HEK293 (cell line): ENCODE data around the gene RCL1.

Experiments
- CTCF ChIA-PET: fragments of 350-600 bp; formaldehyde crosslinking; extraction: SDS; loops from one replicate; lab custom pipeline; 2021; ENCODE audit warnings: antibody characterized with exemption; lab: Yijun Ruan, JAX
- POLR2A ChIA-PET: fragments of 300-600 bp; formaldehyde crosslinking; extraction: SDS; loops from one replicate; lab custom pipeline; 2020; ENCODE audit warnings: antibody characterized with exemption, inconsistent platforms; lab: Yijun Ruan, JAX
- H3K27ac ChIP-seq: fragments of 200-500 bp; sonication (Bioruptor generic); 2 replicates; pipeline ENCODE4 v1.5.1; 2014; ENCODE audit warnings: low read depth, low read length, control low read depth, inconsistent platforms; ENCODE audit errors: extremely low read depth
- H3K36me3 ChIP-seq, 2 experiments: fragments of 200-500 bp in 1 of 2; sonication (Bioruptor generic) in 1 of 2; 1 replicate in 1 of 2; 2 replicates in 1 of 2; pipeline ENCODE4 v1.5.1; 2014 to 2017; ENCODE audit warnings: inconsistent platforms in 2 of 2, low read length in 2 of 2; ENCODE audit not compliant: control insufficient read depth in 2 of 2, insufficient read depth in 1 of 2
- H3K4me1 ChIP-seq: fragments of 200-500 bp; sonication (Bioruptor generic); 2 replicates; pipeline ENCODE4 v1.5.1; 2014; ENCODE audit warnings: mild to moderate bottlenecking, low read length, inconsistent platforms; ENCODE audit not compliant: control insufficient read depth, insufficient read depth
- H3K4me3 ChIP-seq: 2 replicates; pipeline ENCODE4 v1.5.1; 2011; ENCODE audit warnings: low read depth, mild to moderate bottlenecking, control low read depth, low read length, moderate library complexity
- H3K9me3 ChIP-seq: fragments of 200-500 bp; sonication (Bioruptor generic); 2 replicates; pipeline ENCODE4 v1.5.1; 2014; ENCODE audit warnings: low read depth, low read length, inconsistent platforms; ENCODE audit not compliant: control insufficient read depth, insufficient read depth
- FEZF1 ChIP-seq: fragments of 450-650 bp; formaldehyde crosslinking; IDR thresholded peaks from 2 replicates; pipeline ENCODE4 v1.5.1; 2016; ENCODE audit warnings: missing biosample characterization, missing genetic modification characterization
- IKZF3 ChIP-seq: fragments of 450-650 bp; IDR thresholded peaks from 2 replicates; pipeline ENCODE4 v1.5.0; 2018; ENCODE audit warnings: missing biosample characterization, mild to moderate bottlenecking, missing genetic modification characterization, moderate library complexity
- REST ChIP-seq: fragments of 450-650 bp; formaldehyde crosslinking; IDR thresholded peaks from 2 replicates; pipeline ENCODE4 v1.5.1; 2016; ENCODE audit warnings: missing biosample characterization, missing genetic modification characterization
- ZBTB10 ChIP-seq: fragments of 450-650 bp; formaldehyde crosslinking; IDR thresholded peaks from 2 replicates; pipeline ENCODE4 v1.5.1; 2016; ENCODE audit warnings: missing biosample characterization, missing genetic modification characterization
- ZBTB21 ChIP-seq: fragments of 450-650 bp; formaldehyde crosslinking; IDR thresholded peaks from 2 replicates; pipeline ENCODE4 v1.5.1; 2017; ENCODE audit warnings: missing biosample characterization, missing genetic modification characterization
- ZNF132 ChIP-seq: fragments of 450-650 bp; formaldehyde crosslinking; IDR thresholded peaks from 2 replicates; pipeline ENCODE4 v1.5.1; 2017; ENCODE audit warnings: missing biosample characterization, missing genetic modification characterization, borderline replicate concordance
- ZNF16 ChIP-seq: fragments of 450-650 bp; formaldehyde crosslinking; IDR thresholded peaks from 2 replicates; pipeline ENCODE4 v1.5.1; 2016; ENCODE audit warnings: low read depth, missing biosample characterization, missing genetic modification characterization
- ZNF248 ChIP-seq: fragments of 450-650 bp; formaldehyde crosslinking; IDR thresholded peaks from 2 replicates; pipeline ENCODE4 v1.5.1; 2017; ENCODE audit warnings: missing biosample characterization, missing genetic modification characterization
- ZNF37A ChIP-seq: fragments of 450-650 bp; IDR thresholded peaks from 2 replicates; pipeline ENCODE4 v1.5.1; 2018; ENCODE audit warnings: missing biosample characterization, missing genetic modification characterization
- ZNF513 ChIP-seq: fragments of 450-650 bp; IDR thresholded peaks from 2 replicates; pipeline ENCODE4 v1.5.1; 2018; ENCODE audit warnings: missing biosample characterization, missing genetic modification characterization
- ZNF555 ChIP-seq: fragments of 450-650 bp; formaldehyde crosslinking; conservative IDR thresholded peaks from 2 replicates; pipeline ENCODE4 v1.5.1; 2017; ENCODE audit warnings: missing biosample characterization, mild to moderate bottlenecking, missing genetic modification characterization, inconsistent platforms
- ZNF600 ChIP-seq: fragments of 450-650 bp; formaldehyde crosslinking; IDR thresholded peaks from 2 replicates; pipeline ENCODE4 v1.5.1; 2016; ENCODE audit warnings: missing biosample characterization, missing genetic modification characterization
- ZNF707 ChIP-seq: fragments of 450-650 bp; formaldehyde crosslinking; IDR thresholded peaks from 2 replicates; pipeline ENCODE4 v1.5.1; 2016; ENCODE audit warnings: missing biosample characterization, missing genetic modification characterization
- ZNF747 ChIP-seq: fragments of 450-650 bp; formaldehyde crosslinking; IDR thresholded peaks from 2 replicates; pipeline ENCODE4 v1.5.1; 2016; ENCODE audit warnings: missing biosample characterization, missing genetic modification characterization
- TF ChIP-seq, protein P1 (sequence below): fragments of 450-650 bp; formaldehyde crosslinking; IDR thresholded peaks from 2 replicates; pipeline ENCODE4 v1.5.1; 2016; ENCODE audit warnings: missing biosample characterization, missing genetic modification characterization, borderline replicate concordance
- TF ChIP-seq, protein P2 (sequence below): fragments of 450-650 bp; formaldehyde crosslinking; IDR thresholded peaks from 2 replicates; pipeline ENCODE4 v1.5.1; 2016; ENCODE audit warnings: missing biosample characterization, missing genetic modification characterization
- TF ChIP-seq, protein P3 (sequence below): fragments of 450-650 bp; formaldehyde crosslinking; IDR thresholded peaks from 2 replicates; pipeline ENCODE4 v1.5.1; 2017; ENCODE audit warnings: missing biosample characterization, missing genetic modification characterization

The RCL1 gene

GRCh38 chr9:4801156-4801555 is 8.4 kb downstream of the RCL1 start:
- ChIA-PET CTCF (no interaction called here), POLR2A (no interaction called here)
- TF ChIP-seq ZNF707 (tag by site-specific recombination) (no peak), ZNF555 (tag by site-specific recombination) (no peak), FEZF1 (no peak), ZNF132 (tag by site-specific recombination) (no peak), ZNF248 (tag by site-specific recombination) (no peak), ZNF513 (tag by site-specific recombination) (no peak), ZBTB21 (no peak), ZNF600 (no peak)
- TF ChIP-seq, protein P1, sequence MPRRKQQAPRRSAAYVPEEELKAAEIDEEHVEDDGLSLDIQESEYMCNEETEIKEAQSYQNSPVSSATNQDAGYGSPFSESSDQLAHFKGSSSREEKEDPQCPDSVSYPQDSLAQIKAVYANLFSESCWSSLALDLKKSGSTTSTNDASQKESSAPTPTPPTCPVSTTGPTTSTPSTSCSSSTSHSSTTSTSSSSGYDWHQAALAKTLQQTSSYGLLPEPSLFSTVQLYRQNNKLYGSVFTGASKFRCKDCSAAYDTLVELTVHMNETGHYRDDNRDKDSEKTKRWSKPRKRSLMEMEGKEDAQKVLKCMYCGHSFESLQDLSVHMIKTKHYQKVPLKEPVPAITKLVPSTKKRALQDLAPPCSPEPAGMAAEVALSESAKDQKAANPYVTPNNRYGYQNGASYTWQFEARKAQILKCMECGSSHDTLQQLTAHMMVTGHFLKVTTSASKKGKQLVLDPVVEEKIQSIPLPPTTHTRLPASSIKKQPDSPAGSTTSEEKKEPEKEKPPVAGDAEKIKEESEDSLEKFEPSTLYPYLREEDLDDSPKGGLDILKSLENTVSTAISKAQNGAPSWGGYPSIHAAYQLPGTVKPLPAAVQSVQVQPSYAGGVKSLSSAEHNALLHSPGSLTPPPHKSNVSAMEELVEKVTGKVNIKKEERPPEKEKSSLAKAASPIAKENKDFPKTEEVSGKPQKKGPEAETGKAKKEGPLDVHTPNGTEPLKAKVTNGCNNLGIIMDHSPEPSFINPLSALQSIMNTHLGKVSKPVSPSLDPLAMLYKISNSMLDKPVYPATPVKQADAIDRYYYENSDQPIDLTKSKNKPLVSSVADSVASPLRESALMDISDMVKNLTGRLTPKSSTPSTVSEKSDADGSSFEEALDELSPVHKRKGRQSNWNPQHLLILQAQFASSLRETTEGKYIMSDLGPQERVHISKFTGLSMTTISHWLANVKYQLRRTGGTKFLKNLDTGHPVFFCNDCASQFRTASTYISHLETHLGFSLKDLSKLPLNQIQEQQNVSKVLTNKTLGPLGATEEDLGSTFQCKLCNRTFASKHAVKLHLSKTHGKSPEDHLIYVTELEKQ (tag by site-specific recombination) = no peak
- Histone ChIP-seq H3K27ac (no peak overlapping the region), H3K36me3 (no peaks in the 10 kb centered on the region), H3K4me3 (no peak overlapping the region), H3K4me1 (no peaks in the 10 kb centered on the region), H3K9me3 (no peaks in the 10 kb centered on the region)

GRCh38 chr9:4803670-4804530 is 11.2 kb downstream of the RCL1 start:
- CTCF ChIA-PET = interaction anchor here (0.6 to 1.0 kb wide), 4 partner anchors 21 to 740 kb away, joined by 3 to 4 read pairs (median 4); no protein-coding TSS in a partner anchor
- TF ChIP-seq ZBTB10 (tag by site-specific recombination) (no peak), REST (tag by site-specific recombination) (no peak), ZNF16 (no peak), ZNF747 (tag by site-specific recombination) (no peak), ZNF555 (tag by site-specific recombination) (no peak), IKZF3 (tag by site-specific recombination) (no peak), ZNF37A (tag by site-specific recombination) (no peak)
- TF ChIP-seq, protein P2, sequence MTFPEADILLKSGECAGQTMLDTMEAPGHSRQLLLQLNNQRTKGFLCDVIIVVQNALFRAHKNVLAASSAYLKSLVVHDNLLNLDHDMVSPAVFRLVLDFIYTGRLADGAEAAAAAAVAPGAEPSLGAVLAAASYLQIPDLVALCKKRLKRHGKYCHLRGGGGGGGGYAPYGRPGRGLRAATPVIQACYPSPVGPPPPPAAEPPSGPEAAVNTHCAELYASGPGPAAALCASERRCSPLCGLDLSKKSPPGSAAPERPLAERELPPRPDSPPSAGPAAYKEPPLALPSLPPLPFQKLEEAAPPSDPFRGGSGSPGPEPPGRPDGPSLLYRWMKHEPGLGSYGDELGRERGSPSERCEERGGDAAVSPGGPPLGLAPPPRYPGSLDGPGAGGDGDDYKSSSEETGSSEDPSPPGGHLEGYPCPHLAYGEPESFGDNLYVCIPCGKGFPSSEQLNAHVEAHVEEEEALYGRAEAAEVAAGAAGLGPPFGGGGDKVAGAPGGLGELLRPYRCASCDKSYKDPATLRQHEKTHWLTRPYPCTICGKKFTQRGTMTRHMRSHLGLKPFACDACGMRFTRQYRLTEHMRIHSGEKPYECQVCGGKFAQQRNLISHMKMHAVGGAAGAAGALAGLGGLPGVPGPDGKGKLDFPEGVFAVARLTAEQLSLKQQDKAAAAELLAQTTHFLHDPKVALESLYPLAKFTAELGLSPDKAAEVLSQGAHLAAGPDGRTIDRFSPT (tag by site-specific recombination) = no peak
- TF ChIP-seq, protein P3, sequence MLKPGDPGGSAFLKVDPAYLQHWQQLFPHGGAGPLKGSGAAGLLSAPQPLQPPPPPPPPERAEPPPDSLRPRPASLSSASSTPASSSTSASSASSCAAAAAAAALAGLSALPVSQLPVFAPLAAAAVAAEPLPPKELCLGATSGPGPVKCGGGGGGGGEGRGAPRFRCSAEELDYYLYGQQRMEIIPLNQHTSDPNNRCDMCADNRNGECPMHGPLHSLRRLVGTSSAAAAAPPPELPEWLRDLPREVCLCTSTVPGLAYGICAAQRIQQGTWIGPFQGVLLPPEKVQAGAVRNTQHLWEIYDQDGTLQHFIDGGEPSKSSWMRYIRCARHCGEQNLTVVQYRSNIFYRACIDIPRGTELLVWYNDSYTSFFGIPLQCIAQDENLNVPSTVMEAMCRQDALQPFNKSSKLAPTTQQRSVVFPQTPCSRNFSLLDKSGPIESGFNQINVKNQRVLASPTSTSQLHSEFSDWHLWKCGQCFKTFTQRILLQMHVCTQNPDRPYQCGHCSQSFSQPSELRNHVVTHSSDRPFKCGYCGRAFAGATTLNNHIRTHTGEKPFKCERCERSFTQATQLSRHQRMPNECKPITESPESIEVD (tag by site-specific recombination) = no peak

More at GRCh38 chr9:4803670-4804530, 11.2 kb downstream of the RCL1 start:
- Histone ChIP-seq H3K4me1 (no peaks in the 10 kb centered on the region), H3K9me3 (no peaks in the 10 kb centered on the region), H3K4me3 (no peak overlapping the region), H3K36me3 (no peaks in the 10 kb centered on the region), H3K27ac (no peak overlapping the region)
- POLR2A ChIA-PET = interaction anchor here (0.7 kb wide), 1 partner anchor 12 kb away, joined by 3 read pairs; the partner anchor contains the start of gene RCL1
